Stromal cell of bone marrow (primary cell): ENCODE measurements around the gene MANBA.
A peak's percentile ranks its signal among the peaks of the same experiment; 100 is the strongest.
"Not testable (repeated sequence)": the region's sequence is repeated elsewhere in the genome, so short reads cannot be mapped to it uniquely, and the experiment has no call there.

Source experiments
- DNase-seq: peaks from one replicate; pipeline ENCODE4 v3.0.0-alpha.2; 2012; ENCODE audit warnings: low read depth

MANBA gene

GRCh38 chr4:102722740-102723139, 38.0 kb downstream of the MANBA start:
- no peak for DNase-seq

DNA sequence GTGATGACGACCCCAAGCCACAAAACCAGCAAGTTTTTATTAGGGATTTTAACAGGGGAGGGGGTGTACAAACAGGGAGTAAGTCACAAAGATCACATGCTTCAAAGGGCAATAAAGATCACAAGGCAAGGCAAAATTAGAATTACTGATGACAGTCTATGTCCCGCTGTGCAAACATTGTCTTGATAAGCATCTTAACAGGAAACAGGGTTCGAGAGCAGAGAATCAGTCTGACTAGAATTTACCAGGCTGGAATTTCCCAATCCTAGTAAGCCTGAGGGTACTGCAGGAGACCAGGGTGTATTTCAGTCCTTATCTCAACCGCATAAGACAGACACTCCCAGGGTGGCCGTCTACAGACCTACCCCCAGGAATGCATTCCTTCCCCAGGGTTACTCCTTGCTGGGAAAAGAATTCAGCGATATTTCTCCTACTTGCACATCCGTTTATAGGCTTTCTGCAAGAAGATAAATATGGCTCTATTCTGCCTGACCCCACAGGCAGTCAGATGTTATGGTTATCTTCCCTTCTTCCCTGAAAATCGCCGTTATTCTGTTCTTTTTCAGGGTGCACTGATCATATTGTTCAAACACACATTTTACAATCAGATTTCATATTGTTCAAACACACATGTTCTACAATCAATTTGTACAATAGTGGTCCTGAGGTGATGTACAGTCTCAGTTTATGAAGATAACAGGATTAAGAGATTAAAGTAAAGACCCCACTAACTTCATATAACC, 41.8 kb downstream of the MANBA start:
- DNase-seq: not testable (repeated sequence)

DNA sequence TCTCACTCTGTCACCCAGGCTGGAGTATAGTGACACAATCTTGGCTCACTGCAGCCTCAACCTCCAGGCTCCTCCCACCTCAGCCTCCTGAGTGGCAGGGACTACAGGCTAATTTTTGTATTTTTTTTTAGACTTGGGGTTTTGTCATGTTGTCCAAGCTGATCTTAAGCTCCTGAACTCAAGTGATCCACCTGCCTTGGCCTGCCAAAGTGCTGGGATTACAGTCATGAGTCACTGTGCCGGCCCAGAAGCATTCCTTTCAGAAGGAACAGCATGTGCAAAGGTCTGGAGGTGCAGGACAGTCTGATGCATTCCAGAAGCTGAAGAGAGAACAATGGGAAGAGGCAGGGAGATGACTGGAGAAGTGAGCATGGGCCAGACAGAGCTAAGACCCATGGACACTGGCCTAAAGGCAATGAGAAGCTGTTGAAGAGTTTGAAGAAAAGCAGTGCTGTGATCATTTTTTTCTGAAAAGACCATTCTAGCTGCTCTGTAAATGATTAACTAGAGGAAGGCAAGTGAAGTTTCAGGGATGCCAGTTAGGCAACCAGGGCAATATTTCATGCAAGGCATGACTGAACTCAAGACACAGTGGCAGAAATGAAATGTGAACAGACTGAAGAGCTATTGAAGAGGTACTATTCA, 43.2 kb downstream of the MANBA start:
- no peak for DNase-seq

DNA sequence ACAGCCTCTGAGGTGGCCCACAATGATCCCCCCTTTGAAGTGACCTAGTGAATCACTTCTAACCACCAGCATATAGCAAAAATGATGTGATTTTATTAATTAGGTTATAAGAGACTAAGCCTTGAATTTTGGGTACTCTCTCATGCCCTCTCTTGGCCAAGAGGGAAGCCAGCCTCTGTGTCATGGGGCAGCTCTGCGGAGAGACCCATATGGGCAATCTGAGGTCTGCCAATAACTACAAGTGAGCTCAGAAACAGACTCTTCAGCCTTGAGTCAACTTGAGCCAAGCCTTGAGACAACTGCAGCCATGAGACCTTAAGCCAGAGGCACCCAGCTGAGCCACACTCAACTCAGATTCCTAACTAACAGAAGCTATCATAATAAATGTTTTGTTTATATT, 45.7 kb downstream of the MANBA start:
- peak; percentile 24 for DNase-seq

GRCh38 chr4:102713774-102714173, 47.0 kb downstream of the MANBA start:
- not testable (repeated sequence) for DNase-seq

DNA sequence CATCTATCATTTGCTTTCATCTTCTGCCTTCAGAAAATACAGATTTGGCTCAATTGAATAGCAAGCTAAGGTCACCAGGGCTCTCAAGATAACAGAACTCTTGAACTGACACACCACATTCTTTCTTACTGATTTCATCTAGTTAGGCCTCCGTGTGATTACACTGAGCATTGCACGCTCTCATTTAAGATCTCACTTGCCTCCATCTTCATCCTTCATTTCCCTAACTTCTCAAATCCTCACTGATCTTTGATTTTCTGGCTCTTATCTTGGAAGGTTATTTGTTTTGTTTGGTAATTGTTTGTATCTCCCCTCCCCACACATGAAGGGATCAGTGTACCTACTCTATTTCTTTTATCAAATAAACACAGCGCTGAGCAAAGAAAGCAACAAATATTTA, 47.7 kb downstream of the MANBA start:
- no peak for DNase-seq

DNA sequence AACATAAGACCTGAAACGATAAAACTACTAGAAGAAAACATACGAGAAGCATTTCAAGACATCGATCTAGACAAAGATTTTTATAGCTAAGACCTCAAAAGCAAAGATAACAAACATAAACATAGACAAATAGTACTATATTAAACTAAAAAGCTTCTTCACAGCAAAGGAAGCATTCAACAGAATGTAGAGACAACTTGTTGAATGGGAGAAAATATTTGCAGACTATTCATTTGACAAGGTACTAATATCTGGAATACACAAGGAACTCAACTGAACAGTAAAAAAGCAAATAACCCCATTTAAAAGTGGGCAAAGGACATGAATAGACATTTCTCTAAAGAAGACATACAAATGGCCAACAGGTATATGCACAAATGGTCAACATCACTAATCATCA, 49.8 kb downstream of the MANBA start:
- no peak for DNase-seq

GRCh38 chr4:102709060-102709459, 51.7 kb downstream of the MANBA start:
- not testable (repeated sequence) for DNase-seq

GRCh38 chr4:102707150-102707549, 53.6 kb downstream of the MANBA start:
- DNase-seq: no peak

GRCh38 chr4:102705391-102705935, 55.3 kb downstream of the MANBA start:
- DNase-seq: no peak

DNA sequence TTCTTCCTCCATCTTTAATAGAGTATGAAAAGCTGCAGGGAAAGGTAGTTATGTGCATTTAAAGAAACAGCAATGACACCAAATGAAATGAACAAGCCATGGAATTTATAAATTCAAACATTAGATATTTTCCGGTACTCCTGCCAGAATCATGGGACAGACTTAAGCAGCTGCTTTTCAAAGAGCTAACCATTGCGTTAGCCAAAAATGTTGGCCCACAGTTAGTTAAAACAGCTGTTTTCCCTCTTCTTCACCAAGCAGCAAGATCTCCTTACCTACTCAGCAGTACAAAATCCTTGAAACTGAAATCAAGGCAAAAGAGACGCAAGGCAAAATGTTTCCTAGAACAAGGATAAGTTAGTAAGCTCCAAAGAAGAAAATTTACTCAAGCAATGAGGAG, 64.0 kb downstream of the MANBA start:
- DNase-seq: no peak

- DNase-seq: no peak
Observed at GRCh38 chr4:102694791-102695190, 66.0 kb downstream of the MANBA start.

GRCh38 chr4:102693861-102694260, 66.9 kb downstream of the MANBA start:
- no peak for DNase-seq

GRCh38 chr4:102693262-102693850, 67.4 kb downstream of the MANBA start:
- no peak for DNase-seq

- DNase-seq: no peak
Observed at GRCh38 chr4:102692474-102692873, 68.3 kb downstream of the MANBA start.

GRCh38 chr4:102687982-102688433, 72.8 kb downstream of the MANBA start:
- no peak for DNase-seq

- DNase-seq: no peak
Observed at GRCh38 chr4:102687373-102687981, 73.3 kb downstream of the MANBA start.

GRCh38 chr4:102685768-102686167, 75.0 kb downstream of the MANBA start:
- DNase-seq: no peak

- DNase-seq: peak; percentile 3
Observed at GRCh38 chr4:102684610-102685052, 76.1 kb downstream of the MANBA start.

DNA sequence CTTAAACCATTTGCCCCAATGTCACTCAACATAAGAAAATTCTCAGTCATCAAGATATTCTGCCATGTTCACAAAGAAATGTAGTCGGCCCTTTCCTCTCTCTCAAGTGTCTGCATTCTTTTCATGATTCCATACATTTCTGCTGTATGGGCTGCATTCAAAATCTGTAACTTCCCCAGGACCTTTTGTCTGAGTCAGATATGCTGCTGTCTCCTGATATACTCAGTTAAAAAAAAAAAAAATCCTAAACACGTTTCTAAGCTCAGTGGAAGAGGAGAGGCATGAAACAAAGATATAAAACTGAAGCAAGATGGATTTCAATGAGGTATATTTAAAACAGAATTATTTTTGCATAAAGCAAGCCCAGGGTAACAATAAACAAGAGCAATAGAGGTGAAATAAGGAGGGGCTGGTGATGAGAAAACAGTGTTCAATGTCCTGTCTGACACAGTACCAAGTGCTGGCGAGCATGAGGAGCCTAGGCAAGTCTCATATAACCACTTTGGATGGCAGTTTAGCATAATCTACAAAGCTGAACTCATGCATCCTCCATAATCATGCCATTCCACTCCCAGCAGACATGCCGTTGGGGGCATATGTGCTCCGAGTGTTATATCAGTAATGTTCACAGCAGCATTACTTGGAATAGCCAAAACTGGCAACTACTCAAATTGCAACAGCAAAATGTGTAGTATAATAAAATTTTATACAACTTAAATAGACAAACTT, 76.7 kb downstream of the MANBA start:
- no peak for DNase-seq

GRCh38 chr4:102678695-102679335, 82.0 kb downstream of the MANBA start:
- DNase-seq: no peak
